B cell (primary cell): ENCODE data around the gene IMPA2.

Experiments used
- EZH2 ChIP-seq: IDR thresholded peaks from 2 replicates; pipeline ENCODE4 v1.6.1; 2012; ENCODE audit warnings: borderline replicate concordance, low read depth, mild to moderate bottlenecking, moderate library complexity, low read length; ENCODE audit not compliant: insufficient read depth, poor library complexity, severe bottlenecking
- TF ChIP-seq, protein P1 (sequence below): fragments of 200-600 bp; IDR thresholded peaks from one replicate; pipeline ENCODE4 v1.8.0; 2022; ENCODE audit warnings: antibody characterized with exemption, mild to moderate bottlenecking

DNA sequence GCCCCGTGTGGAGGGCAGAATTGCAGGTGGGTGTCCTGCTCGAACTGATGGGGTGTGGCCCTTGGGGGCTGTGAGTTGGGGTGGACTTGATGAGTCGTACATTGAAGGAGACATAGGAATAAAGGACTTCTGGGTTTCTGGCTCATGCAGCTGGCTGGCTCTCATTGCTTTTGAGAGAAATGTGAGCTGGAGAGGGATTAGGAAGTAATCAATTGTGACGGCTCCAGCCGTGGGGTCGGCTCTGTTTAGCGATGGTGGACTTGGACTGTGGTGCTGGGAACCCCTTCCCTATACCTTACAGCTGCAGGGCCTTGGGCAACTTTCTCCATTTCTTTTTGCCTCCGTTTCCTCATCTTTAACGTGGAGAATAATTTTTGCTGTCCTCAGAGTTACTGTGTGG lies 9.2 kb downstream of the IMPA2 start:
- TF ChIP-seq, protein P1, sequence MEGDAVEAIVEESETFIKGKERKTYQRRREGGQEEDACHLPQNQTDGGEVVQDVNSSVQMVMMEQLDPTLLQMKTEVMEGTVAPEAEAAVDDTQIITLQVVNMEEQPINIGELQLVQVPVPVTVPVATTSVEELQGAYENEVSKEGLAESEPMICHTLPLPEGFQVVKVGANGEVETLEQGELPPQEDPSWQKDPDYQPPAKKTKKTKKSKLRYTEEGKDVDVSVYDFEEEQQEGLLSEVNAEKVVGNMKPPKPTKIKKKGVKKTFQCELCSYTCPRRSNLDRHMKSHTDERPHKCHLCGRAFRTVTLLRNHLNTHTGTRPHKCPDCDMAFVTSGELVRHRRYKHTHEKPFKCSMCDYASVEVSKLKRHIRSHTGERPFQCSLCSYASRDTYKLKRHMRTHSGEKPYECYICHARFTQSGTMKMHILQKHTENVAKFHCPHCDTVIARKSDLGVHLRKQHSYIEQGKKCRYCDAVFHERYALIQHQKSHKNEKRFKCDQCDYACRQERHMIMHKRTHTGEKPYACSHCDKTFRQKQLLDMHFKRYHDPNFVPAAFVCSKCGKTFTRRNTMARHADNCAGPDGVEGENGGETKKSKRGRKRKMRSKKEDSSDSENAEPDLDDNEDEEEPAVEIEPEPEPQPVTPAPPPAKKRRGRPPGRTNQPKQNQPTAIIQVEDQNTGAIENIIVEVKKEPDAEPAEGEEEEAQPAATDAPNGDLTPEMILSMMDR = no peak
- no peak for TF ChIP-seq EZH2
